Stimulated activated CD4-positive, alpha-beta T cell treated with anti-CD3 and anti-CD28 coated beads, TNF-alpha, amount 100 ng/mL, for 48 hours (primary cell): ENCODE measurements around the gene SLC2A9.

Experiments used
- DNase-seq, 3 donors: peaks; one replicate each; pipeline ENCODE4 v3.0.0-alpha.2; 2020; ENCODE audit warnings: low read depth in 3 of 3

The SLC2A9 gene

GRCh38 chr4:10020871-10021652 is at the start of gene SLC2A9:
Gene SLC2A9 (minus strand): TSS chr4:10021497. CDS start chr4:10021429, 68 bp downstream.
- no peak for DNase-seq

- no peak for DNase-seq
Measured at GRCh38 chr4:10069075-10069642, 47.9 kb upstream of the SLC2A9 start.

GRCh38 chr4:10066670-10067651 is 45.7 kb upstream of the SLC2A9 start:
- no peak for DNase-seq

GRCh38 chr4:10066206-10066605 is 44.9 kb upstream of the SLC2A9 start:
- DNase-seq = no peak

- no peak for DNase-seq
Measured at GRCh38 chr4:10063544-10064300, 42.4 kb upstream of the SLC2A9 start.

- DNase-seq = no peak
Measured at GRCh38 chr4:10061650-10062415, 40.5 kb upstream of the SLC2A9 start.

GRCh38 chr4:10058371-10058770 is 37.1 kb upstream of the SLC2A9 start:
- DNase-seq = no peak

- DNase-seq = no peak
Measured at GRCh38 chr4:10057023-10057395, 35.7 kb upstream of the SLC2A9 start.

GRCh38 chr4:10056334-10057022 is 35.2 kb upstream of the SLC2A9 start:
- no peak for DNase-seq

- no peak for DNase-seq
Measured at GRCh38 chr4:10055871-10056270, 34.6 kb upstream of the SLC2A9 start.

GRCh38 chr4:10054571-10055041 is 33.3 kb upstream of the SLC2A9 start:
- DNase-seq = no peak

- DNase-seq = no peak
Measured at GRCh38 chr4:10053635-10054453, 32.5 kb upstream of the SLC2A9 start.

- no peak for DNase-seq
Measured at GRCh38 chr4:10051517-10052135, 30.3 kb upstream of the SLC2A9 start.

GRCh38 chr4:10050721-10051120 is 29.4 kb upstream of the SLC2A9 start:
- DNase-seq = no peak

- DNase-seq = no peak
Measured at GRCh38 chr4:10050261-10050661, 29.0 kb upstream of the SLC2A9 start.

- no peak for DNase-seq
Measured at GRCh38 chr4:10048941-10049697, 27.8 kb upstream of the SLC2A9 start.

GRCh38 chr4:10047967-10048366 is 26.7 kb upstream of the SLC2A9 start:
- no peak for DNase-seq

- no peak for DNase-seq
Measured at GRCh38 chr4:10046471-10046870, 25.2 kb upstream of the SLC2A9 start.
